K562 (cell line): ENCODE data around the gene NLE1.

Source experiments
- ARNT ChIP-seq, 2 experiments: fragments of 450-650 bp; IDR thresholded peaks; 2 replicates each; pipeline ENCODE4 v1.6.1; 2016; ENCODE audit warnings: mild to moderate bottlenecking in 1 of 2
- BCLAF1 ChIP-seq, 2 experiments: fragments of 450-650 bp in 1 of 2; IDR thresholded peaks; 2 replicates each; pipeline ENCODE4 v1.6.1; 2011 to 2017; ENCODE audit warnings: low read depth in 2 of 2, antibody characterized with exemption in 1 of 2, borderline replicate concordance in 1 of 2, low read length in 1 of 2, mild to moderate bottlenecking in 1 of 2, mixed read lengths in 1 of 2; ENCODE audit not compliant: control insufficient read depth in 1 of 2
- EZH2 ChIP-seq: IDR thresholded peaks from 2 replicates; pipeline ENCODE4 v1.6.1; 2012; ENCODE audit warnings: low read depth, mild to moderate bottlenecking, inconsistent platforms, low read length, borderline replicate concordance
- JUN ChIP-seq, 2 experiments: sonication (generic) in 1 of 2; formaldehyde crosslinking in 1 of 2; IDR thresholded peaks; 2 replicates each; pipeline versions ENCODE4 v1.6.1 to v1.8.0; 2012 to 2022; ENCODE audit warnings: borderline replicate concordance in 2 of 2, mild to moderate bottlenecking in 2 of 2, improper control_type of control experiment in 1 of 2, low read depth in 1 of 2, low read length in 1 of 2, missing genetic modification reagents in 1 of 2
- MAX ChIP-seq: sonication (generic); formaldehyde crosslinking; IDR thresholded peaks from 2 replicates; pipeline ENCODE4 v1.9.0; 2022; ENCODE audit warnings: mild to moderate bottlenecking, missing genetic modification reagents
- MEF2A ChIP-seq: IDR thresholded peaks from 2 replicates; pipeline ENCODE4 v1.6.1; 2011; ENCODE audit warnings: low read depth, mild to moderate bottlenecking, low read length, moderate library complexity; ENCODE audit not compliant: control insufficient read depth
- MLX ChIP-seq, 2 experiments: fragments of 450-650 bp in 1 of 2; sonication (generic) in 1 of 2; formaldehyde crosslinking; conservative IDR thresholded peaks; 2 replicates each; pipeline versions ENCODE4 v1.4.0 to v1.8.1; 2020 to 2022; ENCODE audit warnings: mild to moderate bottlenecking in 1 of 2, missing genetic modification reagents in 1 of 2
- POLR2A ChIP-seq: fragments of 450-650 bp; conservative IDR thresholded peaks from 2 replicates; pipeline ENCODE4 v1.6.1; 2016
- POLR2AphosphoS5 ChIP-seq: IDR thresholded peaks from 2 replicates; pipeline ENCODE4 v1.6.1; 2011; ENCODE audit warnings: mild to moderate bottlenecking, low read depth, low read length, moderate library complexity; ENCODE audit not compliant: control insufficient read depth, insufficient read depth
- SMC3 ChIP-seq: conservative IDR thresholded peaks from 2 replicates; pipeline ENCODE4 v1.6.1; 2011; ENCODE audit warnings: low read depth, low read length, improper control_type of control experiment; ENCODE audit not compliant: insufficient read depth
- SREBF1 ChIP-seq: fragments of 150-350 bp; IDR thresholded peaks from 2 replicates; pipeline ENCODE4 v1.6.1; 2014; ENCODE audit warnings: antibody characterized with exemption, low read depth, low read length, borderline replicate concordance
- YBX1 ChIP-seq: fragments of 450-650 bp; IDR thresholded peaks from 2 replicates; pipeline ENCODE4 v1.7.1; 2016; ENCODE audit warnings: mild to moderate bottlenecking
- ZFP91 ChIP-seq: sonication (generic); formaldehyde crosslinking; IDR thresholded peaks from 2 replicates; pipeline ENCODE4 v1.8.0; 2022; ENCODE audit warnings: mild to moderate bottlenecking, missing genetic modification reagents
- ZNF740 ChIP-seq, 3 experiments: fragments of 200-800 bp in 1 of 3; sonication (Bioruptor generic) in 1 of 3; sonication (generic) in 1 of 3; formaldehyde crosslinking in 1 of 3; IDR thresholded peaks; 2 replicates each; pipeline versions ENCODE4 v1.6.1 to v1.8.0; 2016 to 2022; ENCODE audit warnings: mild to moderate bottlenecking in 2 of 3, missing compliant biosample characterization in 2 of 3, missing genetic modification characterization in 2 of 3, missing genetic modification reagents in 1 of 3

- TF ChIP-seq ZFP91 (CRISPR knock-in tag) = no peak
- TF ChIP-seq MEF2A = no peak
- no peak for TF ChIP-seq ZNF740 (CRISPR knock-in tag; IDR thresholded peaks at IDR 0.05)
- TF ChIP-seq ZNF740 (tag; IDR thresholded peaks at IDR 0.05) = no peak
- no peak for TF ChIP-seq POLR2AphosphoS5
- no peak for TF ChIP-seq YBX1
- no peak for TF ChIP-seq POLR2A
- no peak for TF ChIP-seq ARNT (IDR thresholded peaks at IDR 0.05)
- no peak for TF ChIP-seq SMC3
- no peak for TF ChIP-seq EZH2
- no peak for TF ChIP-seq MLX (CRISPR knock-in tag; conservative IDR thresholded peaks at IDR 0.05)
- no peak for TF ChIP-seq MAX (CRISPR knock-in tag)
- TF ChIP-seq SREBF1 = no peak
- no peak for TF ChIP-seq JUN (IDR thresholded peaks at IDR 0.05; ENCODE audit: borderline replicate concordance, low read depth, low read length)
- no peak for TF ChIP-seq JUN (CRISPR knock-in tag; IDR thresholded peaks at IDR 0.05; ENCODE audit: borderline replicate concordance)
- no peak for TF ChIP-seq BCLAF1 (IDR thresholded peaks at IDR 0.05; ENCODE audit: borderline replicate concordance in 1 of 2, control insufficient read depth in 1 of 2, low read depth in 2 of 2, low read length in 1 of 2)
Measured at GRCh38 chr17:35176897-35177296, 34.8 kb upstream of the NLE1 start.
